Left ventricle myocardium inferior (tissue), 1 donor: Measurements from ENCODE around the gene C16orf90. TPM values are rescaled to one million over a fixed set of nuclear protein-coding genes. Genes with fewer than 3 reads are reported as not detected.

Source experiments
- DNase-seq: peaks from one replicate; pipeline ENCODE4 v3.0.0-alpha.2; 2020
- H3K27ac ChIP-seq: fragments of 200-600 bp; replicated peaks from 2 replicates; pipeline ENCODE4 v1.8.0; 2021
- H3K27me3 ChIP-seq: fragments of 200-600 bp; 2 replicates; pipeline ENCODE4 v1.8.0; 2021; ENCODE audit warnings: low read depth
- H3K36me3 ChIP-seq: fragments of 200-600 bp; 2 replicates; pipeline ENCODE4 v1.8.0; 2021
- H3K4me1 ChIP-seq: fragments of 200-600 bp; 2 replicates; pipeline ENCODE4 v1.8.0; 2021
- H3K4me3 ChIP-seq: fragments of 200-600 bp; 2 replicates; pipeline ENCODE4 v1.8.0; 2021; ENCODE audit warnings: mild to moderate bottlenecking, moderate library complexity
- H3K9me3 ChIP-seq: fragments of 200-600 bp; replicated peaks from 2 replicates; pipeline ENCODE4 v1.8.0; 2021
- CTCF ChIP-seq: fragments of 200-600 bp; IDR thresholded peaks from 2 replicates; pipeline ENCODE4 v1.8.0; 2021; ENCODE audit warnings: antibody characterized with exemption, mild to moderate bottlenecking, borderline replicate concordance
- intact Hi-C: fragments of 100-400 bp; cut with micrococcal nuclease; formaldehyde crosslinking; loops from one replicate; pipeline ENCODE4 v1.11.0; 2022
- microRNA-seq: library from miRNA; unstranded; fragments of <30 nt; microRNA quantifications from one replicate; pipeline ENCODE4 v1.2.0, GENCODE V29; 2020
- total RNA-seq: library from RNA; stranded (reverse); fragmentation: NEBNext Ultra II Directional; extraction: Animal tissue kit (Norgen Biotek cat#: 25700); gene quantifications from one replicate; pipeline ENCODE4 v1.2.1, GENCODE V29; 2021
- donor health status: DM: no; HTN: yes; CAD: no; lungs with severe emphysema.

The C16orf90 gene
- total RNA-seq, 1 donor from 2014 or later, result not detected

GRCh38 chr16:3457434-3458252, 37.6 kb downstream of the C16orf90 start:
- peak; percentile 66 for TF ChIP-seq CTCF
- Histone ChIP-seq H3K4me3 (peak overlapping the region; percentile 92), H3K9me3 (no peaks in the 10 kb centered on the region), H3K4me1 (peaks cover 78% of the 10 kb centered on the region), H3K36me3 (no peaks in the 10 kb centered on the region), H3K27ac (peak overlapping the region; percentile 99), H3K27me3 (no peaks in the 10 kb centered on the region)
- intact Hi-C loops, result no loop called here
- DNase-seq, result peak; percentile 92

GRCh38 chr16:3454631-3455147, 40.6 kb downstream of the C16orf90 start:
- TF ChIP-seq CTCF, result no peak
- no peak for DNase-seq
- Histone ChIP-seq H3K36me3 (peaks cover 5% of the 10 kb centered on the region), H3K27me3 (no peaks in the 10 kb centered on the region), H3K9me3 (no peaks in the 10 kb centered on the region), H3K4me1 (peaks cover 48% of the 10 kb centered on the region), H3K27ac (peak overlapping the region; percentile 99), H3K4me3 (no peak overlapping the region)
- intact Hi-C loops, result no loop called here

DNA sequence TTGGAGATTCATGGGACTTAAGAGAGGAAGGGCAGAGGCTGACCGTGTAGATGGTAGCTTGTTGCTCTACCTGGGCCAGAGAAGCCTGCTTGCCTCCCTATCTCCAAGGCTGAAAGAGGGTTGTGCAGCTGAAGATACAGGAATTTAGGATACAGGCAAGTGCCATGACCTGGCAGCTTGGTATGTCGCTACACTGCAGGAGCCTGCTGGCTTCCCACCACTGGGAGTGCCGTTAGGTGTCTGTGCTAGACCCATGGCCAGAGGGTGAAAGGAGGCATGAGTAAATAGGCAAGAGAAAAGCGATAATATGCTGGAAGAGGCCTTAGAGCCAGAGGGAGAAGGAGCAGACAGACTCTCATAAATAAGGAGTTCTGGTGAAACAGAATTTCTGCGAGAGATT, 41.2 kb downstream of the C16orf90 start:
- Histone ChIP-seq H3K27me3 (no peaks in the 10 kb centered on the region), H3K4me1 (peaks cover 42% of the 10 kb centered on the region), H3K9me3 (no peaks in the 10 kb centered on the region), H3K4me3 (no peak overlapping the region), H3K36me3 (peaks cover 9% of the 10 kb centered on the region), H3K27ac (peak overlapping the region; percentile 99)
- no peak for DNase-seq
- intact Hi-C loops, result no loop called here
- no peak for TF ChIP-seq CTCF

DNA sequence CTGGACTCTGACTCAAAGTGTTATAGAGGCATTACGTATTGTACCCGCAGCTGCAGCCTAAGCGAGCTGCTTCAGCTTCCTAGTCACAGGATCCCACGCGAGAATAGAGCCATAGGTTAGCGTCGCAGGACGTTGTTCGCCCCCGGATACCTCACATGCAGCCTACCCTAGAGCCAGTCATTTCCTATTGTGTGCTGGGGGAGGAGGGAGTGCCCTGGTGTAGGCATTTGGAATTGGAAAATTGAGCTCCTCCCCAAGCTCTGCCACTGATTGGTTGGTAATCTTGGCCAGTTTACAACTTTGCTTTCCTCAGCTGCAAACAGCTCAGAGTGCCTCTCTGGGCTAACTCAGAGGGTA, 51.3 kb downstream of the C16orf90 start:
- H3K27ac ChIP-seq, result peak overlapping the region; percentile 86
- TF ChIP-seq CTCF, result no peak
- H3K27me3 ChIP-seq, result no peaks in the 10 kb centered on the region
- intact Hi-C loops, result no loop called here
- peaks cover 14% of the 10 kb centered on the region for H3K9me3 ChIP-seq
- peaks cover 22% of the 10 kb centered on the region for H3K36me3 ChIP-seq
- H3K4me3 ChIP-seq, result peak overlapping the region; percentile 73
- peaks cover 19% of the 10 kb centered on the region for H3K4me1 ChIP-seq
- no peak for DNase-seq

Small RNA genes within 50 kb of the gene (microRNA-seq; reads per million reads assigned to microRNA genes)
- gene MIR6126, result not detected

Other genes starting within 250 kb of the C16orf90 start
- gene MEFV, start 238.9 kb downstream of the C16orf90 start, total RNA-seq, result 0.49 TPM
- 9.9 TPM for gene ZNF263, start 212.0 kb downstream of the C16orf90 start, total RNA-seq
- 9.7 TPM for gene TIGD7, start 190.1 kb downstream of the C16orf90 start, total RNA-seq
- 19.2 TPM for gene ZNF75A, start 190.0 kb downstream of the C16orf90 start, total RNA-seq
- gene OR2C1, start 139.6 kb downstream of the C16orf90 start, total RNA-seq, result 0.22 TPM
- 5.9 TPM for gene ZSCAN32, start 94.5 kb downstream of the C16orf90 start, total RNA-seq
- 10.1 TPM for gene ZNF174, start 94.3 kb downstream of the C16orf90 start, total RNA-seq
- gene ZNF597, start 52.0 kb downstream of the C16orf90 start, total RNA-seq, result 1.7 TPM
- 38.2 TPM for gene NAA60, start 51.8 kb downstream of the C16orf90 start, total RNA-seq
- 14.4 TPM for gene CLUAP1, start 5.5 kb upstream of the C16orf90 start, total RNA-seq
- 0.93 TPM for gene NLRC3, start 81.9 kb upstream of the C16orf90 start, total RNA-seq
- 2.5 TPM for gene SLX4, start 116.1 kb upstream of the C16orf90 start, total RNA-seq
- gene DNASE1, start 159.2 kb upstream of the C16orf90 start, total RNA-seq, result 7.7 TPM
- gene TRAP1, start 222.0 kb upstream of the C16orf90 start, total RNA-seq, result 128 TPM